Stromal cell of bone marrow (primary cell): ENCODE measurements around the gene TM9SF1.
A peak's percentile ranks its signal among the peaks of the same experiment; 100 is the strongest.
"Not testable (repeated sequence)": the region's sequence is repeated elsewhere in the genome, so short reads cannot be mapped to it uniquely, and the experiment has no call there.

ENCODE experiments used
- DNase-seq: peaks from one replicate; pipeline ENCODE4 v3.0.0-alpha.2; 2012; ENCODE audit warnings: low read depth

Gene TM9SF1

DNA sequence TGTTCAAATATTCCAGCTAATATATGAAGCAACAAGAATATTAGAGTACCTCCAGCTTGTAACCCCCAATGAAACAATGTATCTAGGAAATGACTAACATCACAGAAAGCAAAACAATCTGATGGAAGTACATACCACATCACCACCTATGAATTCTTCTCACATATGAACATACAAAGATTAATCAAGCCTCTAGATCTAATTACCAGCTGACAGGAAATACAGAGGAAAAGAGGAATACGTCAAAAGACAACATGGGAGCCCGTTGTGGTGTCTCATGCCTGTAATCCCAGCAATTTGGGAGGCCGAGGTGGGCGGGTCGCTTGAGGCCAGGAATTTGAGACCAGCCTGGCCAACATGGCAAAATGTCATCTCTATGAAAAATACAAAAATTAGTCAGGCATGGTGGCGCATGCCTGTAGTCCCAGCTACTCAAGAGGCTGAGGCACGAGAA lies 29.4 kb upstream of the TM9SF1 start:
- no peak for DNase-seq

DNA sequence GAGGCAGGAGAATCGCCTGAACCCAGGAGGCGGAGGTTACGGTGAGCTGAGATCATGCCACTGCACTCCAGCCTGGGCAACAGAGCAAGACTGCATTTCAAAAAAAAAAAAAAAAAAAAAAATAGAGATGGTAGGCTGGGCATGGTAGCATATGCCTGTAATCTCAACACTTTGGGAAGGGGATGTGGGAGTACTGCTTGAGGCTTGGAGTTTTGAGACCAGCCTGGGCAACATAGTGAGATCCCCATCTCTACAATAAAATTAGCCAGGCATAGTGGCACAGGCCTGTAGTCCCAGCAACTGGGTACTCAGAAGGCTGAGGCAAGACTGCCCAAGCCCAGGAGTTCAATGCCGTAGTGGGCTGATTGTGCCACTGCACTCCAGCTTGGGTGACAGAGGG lies 27.7 kb upstream of the TM9SF1 start:
- DNase-seq = not testable (repeated sequence)

- DNase-seq = no peak
Observed at GRCh38 chr14:24219521-24219920, 24.3 kb upstream of the TM9SF1 start.

GRCh38 chr14:24219080-24219479 lies 23.8 kb upstream of the TM9SF1 start:
- no peak for DNase-seq

- DNase-seq = not testable (repeated sequence)
Observed at GRCh38 chr14:24216876-24217275, 21.6 kb upstream of the TM9SF1 start.

DNA sequence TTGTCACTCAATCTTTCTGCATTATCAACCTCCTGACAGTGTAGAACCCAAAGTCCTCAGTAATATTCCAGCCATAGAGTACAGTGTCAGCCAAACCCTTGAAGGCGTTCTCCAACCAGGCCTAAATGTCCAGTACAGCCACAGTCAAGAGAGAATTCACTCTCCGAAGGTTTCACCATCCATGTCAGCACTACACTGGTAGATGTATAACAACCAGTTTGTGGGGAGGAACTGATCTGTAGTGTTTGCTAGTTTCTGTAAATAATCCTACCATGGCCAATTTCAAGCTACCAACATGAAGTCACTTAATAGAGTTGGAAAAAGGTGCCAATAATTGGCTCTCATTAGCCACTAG lies 21.1 kb upstream of the TM9SF1 start:
- DNase-seq = no peak

DNA sequence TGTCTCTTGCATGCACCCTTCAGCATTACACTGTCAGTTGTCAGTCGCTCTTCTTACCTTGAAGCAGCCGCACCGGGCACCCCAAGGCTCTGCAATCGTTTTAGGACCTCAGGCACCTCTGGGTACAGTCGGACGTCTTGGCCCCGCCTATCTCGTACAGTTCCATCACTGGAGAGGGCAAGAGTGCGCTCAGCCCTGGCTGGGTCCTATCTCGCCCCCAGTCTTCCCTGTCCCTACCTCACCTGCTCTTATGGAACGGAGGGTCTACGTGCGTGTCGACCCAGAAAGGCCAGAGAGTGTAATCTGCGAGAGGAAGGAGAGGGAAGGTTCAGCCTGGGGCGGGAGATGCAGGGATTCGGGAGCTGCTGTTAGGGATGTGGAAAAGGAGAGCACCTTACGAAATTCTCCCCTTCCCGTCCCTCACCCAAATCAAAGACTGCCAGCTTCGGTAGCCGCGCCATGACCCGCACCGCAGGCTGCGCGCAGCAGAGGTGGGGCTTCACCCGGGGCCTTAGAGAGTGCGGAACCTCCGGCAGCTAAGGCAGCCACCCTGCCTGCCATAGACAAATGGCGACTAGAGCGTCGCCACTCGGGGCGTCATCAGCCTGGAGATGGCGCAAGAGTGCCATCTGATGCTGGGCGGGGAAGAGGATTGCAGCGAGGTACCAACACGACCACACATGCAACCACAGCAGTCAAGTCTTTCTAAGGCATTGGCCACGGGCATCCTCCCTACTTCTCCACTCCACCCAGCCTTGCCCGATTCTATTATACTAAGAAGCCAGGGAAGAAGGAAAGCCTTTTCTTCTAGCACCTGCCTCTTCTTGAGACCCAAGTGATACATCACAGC lies 20.5 kb upstream of the TM9SF1 start, which contains the start of gene MDP1:
MDP1 (minus strand) TSS at position 572 of the 850 bp plus-strand sequence; CDS start at position 461, 111 bp downstream.
- peak; percentile 77 for DNase-seq

DNA sequence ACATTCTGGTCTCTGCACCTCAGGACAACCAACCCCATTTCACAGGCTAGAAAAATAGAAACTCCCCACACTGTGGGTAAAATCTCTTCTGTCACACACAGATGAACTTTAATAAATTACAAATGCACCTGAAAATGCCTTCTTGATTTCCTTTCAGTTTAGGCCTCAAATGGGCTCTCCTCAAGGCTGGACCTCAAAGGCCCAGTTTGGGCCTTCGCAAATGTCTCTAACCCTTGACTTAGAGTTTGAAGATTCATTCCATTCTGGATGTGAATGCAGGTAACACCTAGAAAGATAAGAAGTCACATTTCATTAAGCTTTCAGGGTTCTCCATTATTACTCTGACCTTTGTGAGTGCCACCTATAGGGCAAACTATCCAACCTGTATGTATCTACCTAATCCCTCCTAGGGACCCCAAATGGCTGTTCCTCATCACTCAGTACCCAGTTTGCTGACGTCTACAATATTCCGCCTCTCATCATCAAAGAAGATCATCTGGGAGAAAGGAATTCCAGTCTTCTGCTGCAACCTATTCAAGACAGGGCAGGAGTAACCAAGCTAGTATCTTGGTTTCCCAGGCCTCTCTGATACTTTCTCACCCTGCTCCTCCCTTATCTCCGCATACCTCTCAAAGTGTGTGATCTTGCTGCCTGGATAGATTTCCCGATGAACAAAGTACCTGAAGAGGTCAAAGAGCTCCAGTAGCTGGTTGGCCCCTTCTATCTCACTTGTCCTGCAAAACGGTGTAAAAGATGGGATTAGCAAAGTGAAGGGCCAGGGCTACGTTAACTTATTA lies 18.8 kb upstream of the TM9SF1 start:
- no peak for DNase-seq

GRCh38 chr14:24212924-24213865 lies 18.0 kb upstream of the TM9SF1 start, which contains the start of gene CHMP4A:
CHMP4A (minus strand) TSS chr14:24213488; CDS start chr14:24213439, 49 bp downstream.
- DNase-seq = peak; percentile 97

DNA sequence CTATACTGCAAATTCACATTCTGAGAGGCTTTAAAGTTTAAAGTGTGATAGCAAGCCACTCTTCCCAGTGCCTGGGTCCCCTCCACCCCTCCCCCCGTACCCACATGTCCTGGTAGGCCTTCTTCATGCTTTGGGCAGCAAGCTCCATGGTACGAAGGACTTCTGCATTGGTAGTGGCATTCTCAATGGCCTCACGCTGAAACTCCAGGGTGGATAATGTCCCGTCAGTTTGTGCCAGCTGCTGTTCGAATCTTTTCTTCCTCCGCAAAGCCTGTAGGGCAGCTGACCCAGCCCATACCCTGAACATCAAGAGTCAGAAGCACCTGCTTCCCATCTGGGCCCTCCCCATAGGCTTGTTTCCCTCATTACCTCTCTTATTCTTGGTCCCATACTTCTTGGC lies 16.1 kb upstream of the TM9SF1 start:
- no peak for DNase-seq

DNA sequence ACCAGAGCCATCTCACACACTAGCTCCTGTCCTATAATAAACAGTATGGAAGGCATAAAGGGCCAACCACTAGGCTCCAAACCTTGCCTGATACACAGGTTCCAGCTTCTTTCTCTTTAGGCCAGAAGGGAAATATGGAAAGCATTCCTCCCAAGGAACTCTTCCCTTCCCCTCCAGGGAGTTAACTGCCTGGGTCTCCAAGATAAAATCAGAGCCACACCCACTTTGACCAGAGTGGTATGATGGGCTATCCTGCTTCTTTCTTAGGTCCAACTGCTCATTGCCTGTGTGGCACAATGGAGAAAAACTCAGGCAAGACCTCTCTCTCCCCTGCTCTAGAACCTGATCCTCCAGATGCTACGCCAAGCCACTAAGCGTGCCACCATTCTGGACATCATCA lies 12.4 kb upstream of the TM9SF1 start:
- DNase-seq = no peak

GRCh38 chr14:24207104-24207551 lies 11.9 kb upstream of the TM9SF1 start:
- DNase-seq = no peak

DNA sequence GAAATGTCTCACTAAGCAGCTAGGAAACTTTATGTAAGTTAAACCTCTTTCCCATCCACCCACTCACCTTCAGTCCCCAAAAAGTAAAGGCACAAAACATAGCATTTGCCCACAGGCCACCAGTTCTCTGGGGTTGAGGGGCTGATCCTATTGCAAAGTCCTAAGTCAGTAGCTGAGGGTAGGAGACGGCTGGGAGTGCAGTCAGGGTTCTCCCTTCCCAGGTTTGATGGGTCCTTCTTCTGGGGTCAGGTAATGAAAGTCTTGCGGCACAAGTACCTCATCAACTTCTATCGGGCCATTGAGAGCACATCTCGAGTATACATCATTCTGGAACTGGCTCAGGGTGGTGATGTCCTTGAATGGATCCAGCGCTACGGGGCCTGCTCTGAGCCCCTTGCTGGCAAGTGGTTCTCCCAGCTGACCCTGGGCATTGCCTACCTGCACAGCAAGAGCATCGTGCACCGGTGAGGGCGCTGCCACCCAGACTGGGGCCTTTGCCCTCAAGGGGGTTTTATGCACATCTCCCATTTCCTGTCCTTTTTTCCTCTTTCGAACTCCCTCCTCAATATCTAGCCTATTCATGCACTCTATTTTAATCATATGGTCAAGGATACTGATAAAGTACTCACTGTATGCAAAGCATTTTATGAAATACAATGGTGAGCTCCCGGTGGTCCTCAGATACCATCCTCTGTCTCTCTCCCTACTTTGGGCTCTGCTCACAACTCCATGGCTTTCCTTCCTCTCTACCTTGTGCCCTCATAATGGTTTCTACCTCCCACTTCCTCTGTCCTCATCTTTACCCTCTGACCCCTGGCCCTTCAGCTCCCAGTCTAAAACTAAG lies 11.2 kb upstream of the TM9SF1 start:
- DNase-seq = no peak

DNA sequence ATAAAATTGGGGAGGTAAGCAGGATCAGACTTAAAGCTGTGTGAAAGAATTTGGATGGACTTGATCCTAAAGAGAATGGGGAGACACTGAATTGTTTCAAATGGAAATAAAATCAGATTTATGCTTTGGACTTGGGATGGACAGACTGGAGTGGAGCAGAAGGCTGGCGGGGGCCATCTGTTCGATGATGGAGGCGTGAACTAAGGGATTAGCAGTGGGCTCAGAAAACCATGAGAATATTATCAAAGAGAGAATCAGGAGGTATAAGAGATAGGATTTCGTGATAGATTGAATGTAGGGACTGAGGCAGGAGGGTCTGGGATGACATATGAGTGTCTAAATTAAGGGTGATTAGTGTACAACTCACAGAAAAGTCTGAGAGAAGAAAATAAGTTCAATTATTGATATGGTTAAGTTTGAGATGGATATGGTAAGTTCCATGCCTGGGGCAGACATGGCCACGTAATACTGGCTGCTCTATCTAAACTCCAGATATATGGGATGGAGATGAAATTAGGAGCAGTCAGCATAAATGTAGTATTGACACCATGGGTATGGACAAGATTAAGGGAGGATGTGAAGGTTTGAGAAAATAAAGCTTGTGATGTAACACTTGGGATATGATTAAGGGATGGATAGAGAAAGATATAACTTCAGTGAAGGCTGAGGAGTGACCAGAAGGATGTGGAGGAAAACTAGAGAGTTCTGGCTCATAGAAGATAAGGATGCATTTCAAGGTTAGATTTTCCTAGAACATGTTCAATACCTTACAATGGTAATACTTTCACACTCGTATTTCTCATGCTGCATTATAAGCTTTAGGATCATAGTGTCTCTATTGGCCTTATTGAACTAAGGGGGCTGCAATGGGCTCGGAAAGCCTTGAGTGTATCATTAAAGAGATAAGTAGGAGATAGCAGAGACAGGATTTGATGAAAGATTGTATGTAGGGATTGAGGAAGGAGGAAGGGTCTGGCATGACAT lies 9.2 kb upstream of the TM9SF1 start:
- no peak for DNase-seq

GRCh38 chr14:24203249-24203886 lies 8.1 kb upstream of the TM9SF1 start:
- not testable (repeated sequence) for DNase-seq

DNA sequence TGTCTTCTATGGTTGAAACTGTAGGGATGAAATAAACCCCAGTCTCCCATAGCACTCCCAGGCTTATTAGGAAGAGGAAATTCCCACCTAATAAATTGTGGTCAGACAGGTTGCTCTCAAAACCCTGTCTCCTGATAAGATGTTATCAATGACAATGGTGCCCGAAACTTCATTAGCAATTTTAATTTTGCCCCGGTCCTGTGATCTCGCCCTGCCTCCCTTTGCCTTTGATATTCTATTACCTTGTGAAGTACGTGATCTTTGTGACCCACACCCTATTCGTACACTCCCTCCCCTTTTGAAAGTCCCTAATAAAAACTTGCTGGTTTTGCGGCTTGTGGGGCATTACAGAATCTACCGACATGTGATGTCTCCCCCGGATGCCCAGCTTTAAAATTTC lies 7.3 kb upstream of the TM9SF1 start:
- DNase-seq = not testable (repeated sequence)

GRCh38 chr14:24198814-24199524 lies 3.7 kb upstream of the TM9SF1 start:
- DNase-seq = no peak

- DNase-seq = no peak
Observed at GRCh38 chr14:24197056-24197450, 1.8 kb upstream of the TM9SF1 start.
